Measurements from ENCODE around the gene ZDHHC11B.
"Not testable (repeated sequence)": the region's sequence is repeated elsewhere in the genome, so short reads cannot be mapped to it uniquely, and the experiment has no call there.

Gene ZDHHC11B

GRCh38 chr5:685262-686171, 99.0 kb downstream of the ZDHHC11B start:
- DNase-seq (ENCODE audit: low spot score), result peak; percentile 43

GRCh38 chr5:684751-685216, 99.7 kb downstream of the ZDHHC11B start:
- peak; percentile 39 for DNase-seq (ENCODE audit: low spot score)

GRCh38 chr5:683551-684481, 100.7 kb downstream of the ZDHHC11B start:
- peak; percentile 46 for DNase-seq (ENCODE audit: low spot score)

- DNase-seq (ENCODE audit: low spot score), result peak; percentile 28
Measured at GRCh38 chr5:682651-683358, 101.7 kb downstream of the ZDHHC11B start.

- peak; percentile 34 for DNase-seq (ENCODE audit: low spot score)
Measured at GRCh38 chr5:682216-682615, 102.3 kb downstream of the ZDHHC11B start.

GRCh38 chr5:681317-682191, 103.0 kb downstream of the ZDHHC11B start:
- peak; percentile 43 for DNase-seq (ENCODE audit: low spot score)

GRCh38 chr5:680836-681235, 103.7 kb downstream of the ZDHHC11B start:
- DNase-seq (ENCODE audit: low spot score), result not testable (repeated sequence)

- DNase-seq (ENCODE audit: low spot score), result not testable (repeated sequence)
Measured at GRCh38 chr5:680118-680795, 104.3 kb downstream of the ZDHHC11B start.

- DNase-seq (ENCODE audit: low spot score), result peak; percentile 39
Measured at GRCh38 chr5:679166-679895, 105.2 kb downstream of the ZDHHC11B start.

GRCh38 chr5:678521-678920, 106.0 kb downstream of the ZDHHC11B start:
- DNase-seq (ENCODE audit: low spot score), result peak; percentile 39

- peak; percentile 43 for DNase-seq (ENCODE audit: low spot score)
Measured at GRCh38 chr5:677131-678101, 107.1 kb downstream of the ZDHHC11B start.

GRCh38 chr5:676699-677076, 107.8 kb downstream of the ZDHHC11B start:
- DNase-seq (ENCODE audit: low spot score), result no peak

- peak; percentile 49 for DNase-seq (ENCODE audit: low spot score)
Measured at GRCh38 chr5:675871-676698, 108.4 kb downstream of the ZDHHC11B start.

- DNase-seq (ENCODE audit: low spot score), result peak; percentile 43
Measured at GRCh38 chr5:675111-675870, 109.2 kb downstream of the ZDHHC11B start.

GRCh38 chr5:674630-675011, 109.9 kb downstream of the ZDHHC11B start:
- no peak for DNase-seq (ENCODE audit: low spot score)

GRCh38 chr5:673831-674629, 110.5 kb downstream of the ZDHHC11B start:
- DNase-seq (ENCODE audit: low spot score), result no peak
